Astrocyte of the cerebellum (primary cell): ENCODE measurements around the gene SOCS2.
"Not testable (repeated sequence)": the region's sequence is repeated elsewhere in the genome, so short reads cannot be mapped to it uniquely, and the experiment has no call there.

Experiments used
- DNase-seq: peaks from one replicate; pipeline ENCODE4 v3.0.0-alpha.2; 2011; ENCODE audit warnings: low read depth
- H3K4me3 ChIP-seq: 2 replicates; pipeline ENCODE4 v1.5.1; 2011; ENCODE audit warnings: mild to moderate bottlenecking, low read depth, low read length, moderate library complexity
- CTCF ChIP-seq: IDR thresholded peaks from 2 replicates; pipeline ENCODE4 v1.5.1; 2012; ENCODE audit warnings: low read length, low read depth, moderate library complexity, mild to moderate bottlenecking; ENCODE audit errors: missing control alignments
- in situ Hi-C: cut with HindIII; loops from 2 replicates; pipeline ENCODE4 v1.10.0; 2017; ENCODE audit warnings: low sequenced_read_pairs

SOCS2 gene

DNA sequence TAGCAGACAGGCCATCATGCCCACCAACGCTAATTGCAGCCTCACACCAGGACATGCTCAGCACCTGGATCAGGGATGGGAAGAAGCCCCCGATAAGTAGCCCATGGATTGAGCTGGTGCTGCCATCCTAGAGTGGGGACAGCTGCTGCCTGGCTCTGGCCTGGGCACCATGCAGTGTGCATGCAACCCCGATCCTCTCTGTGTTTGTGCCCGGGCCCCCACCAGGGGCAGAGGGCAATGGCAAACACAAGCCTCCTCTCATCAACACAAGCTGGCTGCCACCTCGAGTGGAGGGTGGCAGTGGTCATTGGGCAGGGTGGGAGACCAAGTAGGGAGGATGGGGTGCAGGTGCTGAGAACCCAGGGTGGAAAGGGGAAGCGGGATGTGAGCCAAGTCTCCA is 23.3 kb upstream of the SOCS2 start:
- DNase-seq, result no peak
- in situ Hi-C loops, result no loop called here
- H3K4me3 ChIP-seq, result no peak overlapping the region
- TF ChIP-seq CTCF, result no peak

GRCh38 chr12:93550748-93551611 is 21.5 kb upstream of the SOCS2 start:
- in situ Hi-C loops, result no loop called here
- H3K4me3 ChIP-seq, result no peak overlapping the region
- DNase-seq, result no peak
- no peak for TF ChIP-seq CTCF

GRCh38 chr12:93552427-93552826 is 20.0 kb upstream of the SOCS2 start:
- no peak for DNase-seq
- no peak for TF ChIP-seq CTCF
- no peak overlapping the region for H3K4me3 ChIP-seq
- in situ Hi-C loops, result no loop called here

DNA sequence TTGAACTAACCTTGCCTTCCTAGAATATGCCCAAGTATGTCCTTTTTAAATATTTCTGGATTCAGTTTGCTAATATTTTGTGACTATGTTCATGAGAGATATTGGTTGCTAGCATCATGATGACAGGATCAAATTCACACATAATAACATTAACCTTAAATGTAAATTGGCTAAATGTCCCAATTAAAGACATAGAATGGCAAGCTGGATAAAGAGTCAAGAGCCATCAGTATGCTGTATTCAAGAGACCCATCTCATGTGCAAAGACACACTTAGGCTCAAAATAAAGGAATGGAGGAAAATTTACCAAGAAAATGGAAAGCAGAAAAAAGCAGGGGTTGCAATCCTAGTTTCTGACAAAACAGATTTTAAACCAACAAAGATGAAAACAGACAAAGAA is 14.6 kb upstream of the SOCS2 start:
- DNase-seq, in situ Hi-C loops, H3K4me3 ChIP-seq: not testable (repeated sequence)

DNA sequence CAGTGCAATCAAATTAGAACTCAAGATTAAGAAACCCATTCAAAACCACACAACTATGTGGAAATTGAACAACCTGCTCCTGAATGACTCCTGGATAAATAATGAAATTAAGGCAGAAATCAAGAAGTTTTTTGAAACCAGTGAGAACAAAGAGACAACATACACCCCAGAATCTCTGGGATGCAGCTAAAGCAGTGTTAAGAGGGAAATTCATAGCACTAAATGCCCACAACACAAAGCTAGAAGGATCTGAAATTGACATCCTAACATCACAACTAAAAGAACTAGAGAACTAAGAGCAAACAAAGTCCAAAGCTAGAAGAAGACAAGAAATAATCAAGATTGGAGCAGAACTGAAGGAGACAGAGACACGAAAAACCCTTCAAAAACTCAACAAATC is 13.8 kb upstream of the SOCS2 start:
- in situ Hi-C loops, DNase-seq, H3K4me3 ChIP-seq: not testable (repeated sequence)

GRCh38 chr12:93563807-93564538 is 8.5 kb upstream of the SOCS2 start:
- in situ Hi-C loops, result no loop called here
- TF ChIP-seq CTCF, result peak; percentile 65
- no peak for DNase-seq
- H3K4me3 ChIP-seq, result no peak overlapping the region

- no peak for DNase-seq
- TF ChIP-seq CTCF, result no peak
- in situ Hi-C loops, result no loop called here
- no peak overlapping the region for H3K4me3 ChIP-seq
Measured at GRCh38 chr12:93565760-93566159, 6.7 kb upstream of the SOCS2 start.
